Measurements from ENCODE around the gene DNAJB6.
A peak's percentile ranks its signal among the peaks of the same experiment; 100 is the strongest.

Gene DNAJB6

DNA sequence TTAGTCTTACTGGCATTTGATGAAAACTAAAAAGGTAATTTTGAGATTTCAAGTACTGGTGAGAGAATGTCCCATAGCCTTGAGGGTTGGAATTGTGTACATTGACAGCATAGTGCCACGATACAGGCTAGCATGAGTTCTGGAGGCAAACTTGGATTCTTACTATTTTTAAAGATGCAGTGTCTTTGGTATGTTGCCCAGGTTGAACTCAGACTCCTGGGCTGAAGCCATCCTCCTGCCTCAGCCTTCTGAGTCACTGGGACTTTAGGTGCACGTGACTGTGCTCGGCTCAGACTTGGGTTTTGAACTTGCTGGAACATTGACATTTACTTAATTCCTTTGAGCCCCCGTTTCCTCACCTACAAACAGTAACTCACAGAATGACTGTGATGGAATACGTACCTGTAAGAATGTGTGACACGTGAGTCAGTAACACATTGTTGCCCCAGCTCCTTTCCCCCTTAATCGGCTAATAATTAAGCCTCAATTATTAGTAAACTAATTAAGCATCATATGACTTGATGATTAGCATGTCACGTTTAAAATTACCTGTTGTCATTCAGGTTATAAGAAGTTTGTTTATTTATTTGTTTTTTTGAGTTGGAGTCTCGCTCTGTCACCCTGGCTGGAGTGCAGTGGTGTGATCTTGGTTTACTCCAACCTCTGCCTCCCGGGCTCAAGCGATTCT is 10.6 kb downstream of the DNAJB6 start:
- no peak overlapping the region for H3K27ac ChIP-seq (ENCODE audit: insufficient read depth, low read length, poor library complexity, severe bottlenecking)
- H3K9me3 ChIP-seq (ENCODE audit: control insufficient read depth, low read length) = no peaks in the 10 kb centered on the region
- H3K27me3 ChIP-seq (replicated peaks; ENCODE audit: control insufficient read depth, insufficient read depth, low read length, poor library complexity, severe bottlenecking) = no peaks in the 10 kb centered on the region
- DNase-seq = no peak
- no peak overlapping the region for H3K4me3 ChIP-seq (ENCODE audit: insufficient read depth, low read depth, low read length, poor library complexity, severe bottlenecking)
- H3K36me3 ChIP-seq (ENCODE audit: control insufficient read depth, insufficient read depth, low read length) = no peaks in the 10 kb centered on the region
- peaks cover 19% of the 10 kb centered on the region for H3K4me1 ChIP-seq (ENCODE audit: control insufficient read depth, insufficient read depth, low read length, poor library complexity, severe bottlenecking)

DNA sequence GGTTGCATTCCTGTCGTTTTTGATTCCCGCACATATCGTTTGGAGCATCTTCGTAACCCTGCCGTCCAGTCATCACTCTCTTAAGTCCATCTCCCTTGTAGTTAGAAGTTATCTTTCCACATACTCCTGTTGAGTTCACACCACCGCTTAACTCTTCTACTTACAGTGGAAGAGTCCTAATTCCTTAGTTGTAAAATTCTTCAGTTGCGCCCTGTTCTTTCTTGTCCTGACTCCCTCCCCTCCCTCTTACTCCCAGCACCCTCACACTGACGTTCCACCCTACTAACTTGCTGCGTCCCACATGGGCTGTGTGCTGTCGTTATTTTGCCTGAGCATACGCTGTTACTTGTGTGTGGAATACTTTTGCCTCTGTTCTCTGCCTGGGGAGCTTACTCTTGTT is 11.7 kb downstream of the DNAJB6 start:
- H3K27me3 ChIP-seq (replicated peaks; ENCODE audit: control insufficient read depth, insufficient read depth, low read length, poor library complexity, severe bottlenecking) = no peaks in the 10 kb centered on the region
- H3K36me3 ChIP-seq (ENCODE audit: control insufficient read depth, insufficient read depth, low read length) = no peaks in the 10 kb centered on the region
- H3K27ac ChIP-seq (ENCODE audit: insufficient read depth, low read length, poor library complexity, severe bottlenecking) = no peak overlapping the region
- H3K4me1 ChIP-seq (ENCODE audit: control insufficient read depth, insufficient read depth, low read length, poor library complexity, severe bottlenecking) = peaks cover 20% of the 10 kb centered on the region
- H3K9me3 ChIP-seq (ENCODE audit: control insufficient read depth, low read length) = no peaks in the 10 kb centered on the region
- H3K4me3 ChIP-seq (ENCODE audit: insufficient read depth, low read depth, low read length, poor library complexity, severe bottlenecking) = no peak overlapping the region
- no peak for DNase-seq

DNA sequence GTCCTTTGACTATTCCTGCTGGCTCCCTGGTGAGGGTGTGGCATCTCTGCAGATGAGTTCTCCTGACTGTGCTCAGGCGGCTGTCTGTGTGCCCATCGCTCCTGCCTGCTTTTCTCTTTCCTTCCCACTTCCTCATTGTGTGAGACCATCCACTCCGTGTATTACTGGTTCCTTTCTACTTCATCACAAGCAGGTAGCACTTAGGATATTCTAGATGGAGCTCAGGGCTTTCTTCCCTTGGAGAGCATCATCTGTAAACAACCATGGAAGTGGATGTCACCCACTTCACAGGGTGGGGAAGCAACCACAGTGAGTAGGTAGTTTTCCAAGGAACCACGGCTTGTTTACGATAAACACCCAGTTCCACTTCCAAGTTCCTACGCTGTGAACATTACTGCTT is 15.7 kb downstream of the DNAJB6 start:
- Histone ChIP-seq H3K27me3 (replicated peaks; ENCODE audit: control insufficient read depth, insufficient read depth, low read length, poor library complexity, severe bottlenecking) (no peaks in the 10 kb centered on the region), H3K27ac (ENCODE audit: insufficient read depth, low read length, poor library complexity, severe bottlenecking) (peak overlapping the region; percentile 13), H3K4me1 (ENCODE audit: control insufficient read depth, insufficient read depth, low read length, poor library complexity, severe bottlenecking) (peaks cover 25% of the 10 kb centered on the region), H3K36me3 (ENCODE audit: control insufficient read depth, insufficient read depth, low read length) (peaks cover 13% of the 10 kb centered on the region), H3K4me3 (ENCODE audit: insufficient read depth, low read depth, low read length, poor library complexity, severe bottlenecking) (no peak overlapping the region), H3K9me3 (ENCODE audit: control insufficient read depth, low read length) (no peaks in the 10 kb centered on the region)
- no peak for DNase-seq

DNA sequence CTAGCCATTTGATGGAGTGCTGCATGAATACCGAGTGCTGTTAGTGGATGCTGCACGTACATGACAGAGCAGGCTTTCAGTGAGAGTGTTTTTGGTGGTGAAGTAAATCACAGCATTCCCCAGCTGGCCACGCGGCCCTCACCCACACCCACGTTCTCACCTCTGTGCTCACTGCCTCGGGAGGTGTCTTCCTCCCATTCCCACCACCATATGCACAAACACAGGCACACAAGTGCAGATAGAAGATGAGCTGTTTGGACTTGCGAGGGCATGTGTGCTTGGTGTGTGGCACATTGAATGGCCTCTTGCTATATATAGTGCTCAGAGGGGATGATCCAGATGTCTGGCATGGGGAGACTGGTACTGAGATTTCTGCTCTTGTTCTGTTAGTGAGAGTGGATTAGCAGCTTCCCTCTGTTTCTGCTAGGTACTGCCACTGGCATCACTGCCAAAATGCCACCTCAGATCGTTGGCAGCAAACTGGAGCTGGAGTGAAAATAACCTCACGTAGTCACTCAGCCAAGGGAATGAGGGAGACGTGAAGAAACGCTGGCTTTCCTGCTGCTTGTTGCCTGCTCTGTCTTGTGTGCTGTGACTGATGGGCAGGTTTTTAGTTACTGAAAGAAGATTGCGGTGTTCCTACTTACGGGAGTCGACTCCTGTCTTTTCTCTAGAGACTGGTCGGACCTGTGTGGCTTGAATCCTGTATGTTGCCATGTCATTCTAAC is 19.1 kb downstream of the DNAJB6 start:
- no peak for DNase-seq
- Histone ChIP-seq H3K27me3 (replicated peaks; ENCODE audit: control insufficient read depth, insufficient read depth, low read length, poor library complexity, severe bottlenecking) (no peaks in the 10 kb centered on the region), H3K36me3 (ENCODE audit: control insufficient read depth, insufficient read depth, low read length) (peaks cover 38% of the 10 kb centered on the region), H3K4me1 (ENCODE audit: control insufficient read depth, insufficient read depth, low read length, poor library complexity, severe bottlenecking) (peaks cover 24% of the 10 kb centered on the region), H3K4me3 (ENCODE audit: insufficient read depth, low read depth, low read length, poor library complexity, severe bottlenecking) (no peak overlapping the region), H3K27ac (ENCODE audit: insufficient read depth, low read length, poor library complexity, severe bottlenecking) (no peak overlapping the region), H3K9me3 (ENCODE audit: control insufficient read depth, low read length) (no peaks in the 10 kb centered on the region)

DNA sequence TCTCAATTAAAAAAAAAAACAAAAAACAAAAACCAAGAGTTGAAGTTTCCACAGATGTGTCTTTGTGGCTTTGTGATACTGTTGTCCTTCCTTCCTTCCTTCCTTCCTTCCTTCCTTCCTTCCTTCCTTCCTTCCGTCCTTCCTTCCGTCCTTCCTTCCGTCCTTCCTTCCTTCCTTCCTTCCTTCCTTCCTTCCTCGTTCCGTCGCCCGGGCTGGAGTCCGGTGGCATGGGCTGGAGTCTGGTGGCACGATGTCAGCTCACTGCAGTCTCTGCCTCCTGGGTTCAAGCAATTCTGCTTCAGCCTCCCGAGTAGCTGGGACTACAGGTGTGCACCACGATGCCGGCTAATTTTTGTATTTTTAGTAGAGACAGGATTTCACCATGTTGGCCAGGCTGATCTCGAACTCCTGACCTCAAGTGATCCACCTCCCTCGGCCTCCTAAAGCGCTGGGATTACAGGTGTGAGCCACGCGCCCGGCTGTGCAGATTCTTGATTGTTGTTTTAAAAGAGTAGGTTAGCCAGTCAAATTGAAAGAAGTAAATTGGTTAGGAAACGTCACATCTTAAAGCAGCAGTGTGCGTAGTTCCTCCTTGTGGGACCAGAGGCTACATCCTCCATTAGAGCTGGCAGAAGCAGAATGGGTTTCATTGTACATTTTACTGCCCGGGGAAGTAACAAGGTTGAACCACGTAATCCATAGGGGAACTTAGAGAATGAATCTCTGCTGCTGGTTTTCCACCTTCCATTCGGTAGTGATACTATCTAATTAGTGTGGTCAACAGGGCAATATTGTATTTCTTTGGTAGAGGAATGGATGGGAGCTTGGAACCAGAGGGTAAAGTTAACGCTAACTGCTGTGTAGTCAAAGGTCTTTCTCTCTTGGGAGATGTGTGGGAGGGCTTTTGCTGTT is 20.6 kb downstream of the DNAJB6 start:
- peaks cover 44% of the 10 kb centered on the region for H3K36me3 ChIP-seq (ENCODE audit: control insufficient read depth, insufficient read depth, low read length)
- DNase-seq = no peak
- no peaks in the 10 kb centered on the region for H3K9me3 ChIP-seq (ENCODE audit: control insufficient read depth, low read length)
- no peaks in the 10 kb centered on the region for H3K27me3 ChIP-seq (replicated peaks; ENCODE audit: control insufficient read depth, insufficient read depth, low read length, poor library complexity, severe bottlenecking)
- no peak overlapping the region for H3K27ac ChIP-seq (ENCODE audit: insufficient read depth, low read length, poor library complexity, severe bottlenecking)
- H3K4me1 ChIP-seq (ENCODE audit: control insufficient read depth, insufficient read depth, low read length, poor library complexity, severe bottlenecking) = peaks cover 20% of the 10 kb centered on the region
- H3K4me3 ChIP-seq (ENCODE audit: insufficient read depth, low read depth, low read length, poor library complexity, severe bottlenecking) = no peak overlapping the region

DNA sequence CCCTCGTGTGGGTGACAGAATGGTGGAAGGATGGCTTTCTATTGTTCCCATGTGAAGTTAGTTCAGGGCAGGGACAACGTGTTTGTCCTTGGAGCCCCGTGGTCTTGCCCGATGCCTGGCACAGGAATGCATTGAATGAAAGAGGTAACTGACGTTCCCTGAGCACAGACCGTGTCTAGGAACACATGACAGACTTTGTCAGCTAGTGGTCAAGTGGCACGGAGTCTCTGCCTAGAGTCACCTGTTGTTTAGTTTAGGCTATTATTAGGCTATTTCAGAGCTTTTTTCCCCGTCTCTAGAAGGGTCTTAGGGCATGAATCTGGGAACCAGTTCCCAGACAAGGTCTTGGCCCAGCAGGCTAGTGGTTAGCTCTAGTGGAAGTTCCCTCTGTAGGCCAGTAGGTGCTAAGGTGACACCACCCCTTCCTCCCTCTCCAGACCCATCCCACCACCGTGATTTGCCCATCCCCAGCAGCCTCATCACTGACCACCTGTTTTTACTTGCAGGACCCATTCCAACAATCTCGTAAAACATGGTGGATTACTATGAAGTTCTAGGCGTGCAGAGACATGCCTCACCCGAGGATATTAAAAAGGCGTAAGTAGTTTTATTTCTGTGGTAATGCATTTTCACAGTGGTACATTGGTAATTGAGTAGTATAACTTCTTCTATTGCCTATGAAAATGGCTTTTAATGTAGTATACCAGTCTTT is 21.4 kb downstream of the DNAJB6 start:
- Histone ChIP-seq H3K36me3 (ENCODE audit: control insufficient read depth, insufficient read depth, low read length) (peaks cover 52% of the 10 kb centered on the region), H3K27ac (ENCODE audit: insufficient read depth, low read length, poor library complexity, severe bottlenecking) (no peak overlapping the region)

DNA sequence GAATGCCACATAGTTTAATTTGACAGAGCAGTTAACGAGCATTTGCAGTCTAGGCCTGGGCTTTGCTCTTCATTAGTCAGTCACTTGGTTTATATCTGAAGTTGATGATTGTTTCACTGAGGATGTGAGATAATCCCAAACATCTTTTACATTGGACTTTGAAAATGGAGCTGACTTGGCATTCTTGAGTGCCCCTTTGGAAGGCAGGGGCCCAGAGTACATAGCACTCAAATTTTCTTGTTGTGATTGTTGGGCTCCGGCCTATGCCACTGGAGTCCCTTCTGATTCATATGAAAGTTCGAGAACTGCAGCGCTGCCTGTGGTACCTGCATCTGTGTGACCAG is 21.9 kb downstream of the DNAJB6 start:
- peaks cover 57% of the 10 kb centered on the region for H3K36me3 ChIP-seq (ENCODE audit: control insufficient read depth, insufficient read depth, low read length)
- H3K27ac ChIP-seq (ENCODE audit: insufficient read depth, low read length, poor library complexity, severe bottlenecking) = no peak overlapping the region
- peaks cover 17% of the 10 kb centered on the region for H3K4me1 ChIP-seq (ENCODE audit: control insufficient read depth, insufficient read depth, low read length, poor library complexity, severe bottlenecking)
- H3K27me3 ChIP-seq (replicated peaks; ENCODE audit: control insufficient read depth, insufficient read depth, low read length, poor library complexity, severe bottlenecking) = no peaks in the 10 kb centered on the region
- H3K4me3 ChIP-seq (ENCODE audit: insufficient read depth, low read depth, low read length, poor library complexity, severe bottlenecking) = no peak overlapping the region
- DNase-seq = no peak
- no peaks in the 10 kb centered on the region for H3K9me3 ChIP-seq (ENCODE audit: control insufficient read depth, low read length)

More for the DNA sequence above, 21.4 kb downstream of the DNAJB6 start:
- Histone ChIP-seq H3K9me3 (ENCODE audit: control insufficient read depth, low read length) (no peaks in the 10 kb centered on the region), H3K27me3 (replicated peaks; ENCODE audit: control insufficient read depth, insufficient read depth, low read length, poor library complexity, severe bottlenecking) (no peaks in the 10 kb centered on the region), H3K4me3 (ENCODE audit: insufficient read depth, low read depth, low read length, poor library complexity, severe bottlenecking) (no peak overlapping the region), H3K4me1 (ENCODE audit: control insufficient read depth, insufficient read depth, low read length, poor library complexity, severe bottlenecking) (peaks cover 17% of the 10 kb centered on the region)
- DNase-seq = no peak

DNA sequence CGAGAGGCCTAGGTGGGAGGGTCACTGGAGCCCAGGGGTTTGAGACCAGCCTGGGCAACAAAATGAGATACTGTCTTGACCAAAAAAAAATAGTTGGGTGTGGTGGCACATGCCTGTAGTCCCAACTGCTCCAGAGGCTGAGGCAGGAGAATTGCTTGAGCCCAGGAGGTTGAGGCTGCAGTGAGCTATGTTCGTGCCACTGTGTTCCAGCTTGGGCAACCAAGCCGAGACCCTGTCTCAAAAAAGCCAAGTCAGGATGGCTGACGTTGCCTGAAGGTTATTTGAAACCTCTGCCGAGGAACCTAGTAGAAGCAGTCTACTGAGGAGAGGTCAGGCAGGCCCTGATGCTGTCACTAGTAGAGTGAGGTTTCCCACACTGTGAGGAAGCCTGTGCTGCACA is 22.8 kb downstream of the DNAJB6 start:
- Histone ChIP-seq H3K27me3 (replicated peaks; ENCODE audit: control insufficient read depth, insufficient read depth, low read length, poor library complexity, severe bottlenecking) (no peaks in the 10 kb centered on the region), H3K36me3 (ENCODE audit: control insufficient read depth, insufficient read depth, low read length) (peaks cover 63% of the 10 kb centered on the region), H3K9me3 (ENCODE audit: control insufficient read depth, low read length) (no peaks in the 10 kb centered on the region)

DNA sequence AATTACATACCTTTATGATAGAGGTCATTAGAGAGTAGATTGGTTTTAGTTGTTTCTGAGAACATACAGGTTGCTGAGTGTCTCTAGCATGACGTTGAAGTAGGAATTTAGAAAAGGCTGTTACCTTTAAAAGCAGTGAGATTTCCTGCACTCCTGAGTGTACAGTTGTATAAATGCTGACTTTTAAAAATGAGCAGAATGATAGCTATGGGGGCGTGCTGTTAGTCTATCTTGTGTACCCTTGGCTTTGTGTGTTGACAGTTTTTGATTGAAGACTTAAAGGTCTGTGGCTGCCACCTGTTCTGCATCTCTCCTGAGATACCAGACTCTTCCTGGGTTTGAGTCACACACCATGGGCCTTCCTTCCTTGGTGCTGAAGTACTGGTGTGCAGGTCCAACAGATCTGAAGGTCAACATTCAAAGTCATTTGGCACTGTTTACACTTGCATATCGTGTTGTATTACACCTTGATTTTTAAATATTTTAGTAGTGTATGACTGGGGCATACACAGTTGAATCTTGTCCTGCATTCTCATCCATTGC is 23.8 kb downstream of the DNAJB6 start:
- no peak overlapping the region for H3K27ac ChIP-seq (ENCODE audit: insufficient read depth, low read length, poor library complexity, severe bottlenecking)

More for the DNA sequence above, 22.8 kb downstream of the DNAJB6 start:
- DNase-seq = no peak
- Histone ChIP-seq H3K4me1 (ENCODE audit: control insufficient read depth, insufficient read depth, low read length, poor library complexity, severe bottlenecking) (peaks cover 16% of the 10 kb centered on the region), H3K27ac (ENCODE audit: insufficient read depth, low read length, poor library complexity, severe bottlenecking) (no peak overlapping the region), H3K4me3 (ENCODE audit: insufficient read depth, low read depth, low read length, poor library complexity, severe bottlenecking) (no peak overlapping the region)

More for the DNA sequence above, 23.8 kb downstream of the DNAJB6 start:
- Histone ChIP-seq H3K27me3 (replicated peaks; ENCODE audit: control insufficient read depth, insufficient read depth, low read length, poor library complexity, severe bottlenecking) (no peaks in the 10 kb centered on the region), H3K36me3 (ENCODE audit: control insufficient read depth, insufficient read depth, low read length) (peaks cover 68% of the 10 kb centered on the region), H3K9me3 (ENCODE audit: control insufficient read depth, low read length) (no peaks in the 10 kb centered on the region), H3K4me1 (ENCODE audit: control insufficient read depth, insufficient read depth, low read length, poor library complexity, severe bottlenecking) (peaks cover 9% of the 10 kb centered on the region), H3K4me3 (ENCODE audit: insufficient read depth, low read depth, low read length, poor library complexity, severe bottlenecking) (no peak overlapping the region)
- no peak for DNase-seq

All from effector memory CD4-positive, alpha-beta T cell (primary cell).